T-cell (primary cell): ENCODE results near the gene FZR1. TPM values are rescaled to one million over a fixed set of nuclear protein-coding genes. Genes with fewer than 3 reads are reported as not detected.

Experiments used
- ATAC-seq, 4 experiments: fragments of 200-7000 bp in 3 of 4; fragments of 150-1000 bp in 1 of 4; cut with Tn5 transposase; replicated peaks in 1 of 4; 1 replicate in 3 of 4; 2 replicates in 1 of 4; pipeline ENCODE4 v1.10.0; 2021; ENCODE audit warnings: moderate library complexity in 3 of 4, mild to moderate bottlenecking in 2 of 4, moderate number of reproducible peaks in 1 of 4
- CTCF ChIA-PET, 2 donors: fragments of 300-600 bp; sonication (Branson Sonifier 250); formaldehyde crosslinking; loops; one replicate each; lab custom pipeline; 2022; ENCODE audit warnings: antibody characterized with exemption in 2 of 2; lab: Charles Lee
- POLR2A ChIA-PET, 2 donors: fragments of 300-600 bp; sonication (Branson Sonifier 250); formaldehyde crosslinking; loops; one replicate each; lab custom pipeline; 2022; ENCODE audit warnings: antibody characterized with exemption in 2 of 2; lab: Charles Lee
- DNase-seq, 35 experiments: peaks; one replicate each; pipeline versions ENCODE4 v3.0.0 to v3.0.0-alpha.2; 2013 to 2023
- H3K27ac ChIP-seq: one replicate; pipeline ENCODE4 v1.5.1; 2013; ENCODE audit warnings: low read length
- H3K27me3 ChIP-seq, 2 experiments: replicated peaks in 1 of 2; 1 replicate in 1 of 2; 2 replicates in 1 of 2; pipeline versions ENCODE4 v1.6.1 to v1.7.0; 2013; ENCODE audit warnings: low read length in 1 of 2, mixed read lengths in 1 of 2; ENCODE audit not compliant: control insufficient read depth in 2 of 2, insufficient read depth in 2 of 2; ENCODE audit errors: extremely low read depth in 1 of 2
- H3K36me3 ChIP-seq, 2 donors: 1 replicate in 1 of 2; 2 replicates in 1 of 2; pipeline versions ENCODE4 v1.6.1 to v1.7.0; 2013; ENCODE audit warnings: low read length in 1 of 2; ENCODE audit not compliant: control insufficient read depth in 2 of 2, insufficient read depth in 1 of 2; ENCODE audit errors: extremely low read depth in 1 of 2
- H3K4me1 ChIP-seq, 2 experiments: 1 replicate in 1 of 2; 2 replicates in 1 of 2; pipeline versions ENCODE4 v1.6.1 to v1.7.0; 2013; ENCODE audit warnings: low read length in 2 of 2, mixed read lengths in 1 of 2; ENCODE audit not compliant: insufficient read depth in 2 of 2, control insufficient read depth in 1 of 2; ENCODE audit errors: extremely low read depth in 1 of 2
- H3K4me3 ChIP-seq, 2 donors: 1 replicate in 1 of 2; 2 replicates in 1 of 2; pipeline versions ENCODE4 v1.5.1 to v1.7.0; 2013; ENCODE audit warnings: mild to moderate bottlenecking in 2 of 2, low read length in 1 of 2, moderate library complexity in 1 of 2; ENCODE audit not compliant: control insufficient read depth in 1 of 2; ENCODE audit errors: extremely low read depth in 1 of 2
- H3K9me3 ChIP-seq: 2 replicates; pipeline ENCODE4 v1.7.0; 2013
- H3K27ac Mint-ChIP-seq, 2 donors: one replicate each; pipeline ENCODE4 v1.8.0; 2020 to 2021; ENCODE audit warnings: mild to moderate bottlenecking in 2 of 2, mixed read lengths in 2 of 2
- H3K27me3 Mint-ChIP-seq, 2 donors: one replicate each; pipeline ENCODE4 v1.8.0; 2021 to 2022; ENCODE audit warnings: mixed read lengths in 2 of 2
- H3K36me3 Mint-ChIP-seq: one replicate; pipeline ENCODE4 v1.8.0; 2021; ENCODE audit warnings: mixed read lengths
- H3K4me1 Mint-ChIP-seq, 3 donors: one replicate each; pipeline ENCODE4 v1.8.0; 2020 to 2022; ENCODE audit warnings: mixed read lengths in 3 of 3, mild to moderate bottlenecking in 1 of 3
- H3K4me3 Mint-ChIP-seq, 3 donors: one replicate each; pipeline ENCODE4 v1.8.0; 2020 to 2022; ENCODE audit warnings: mild to moderate bottlenecking in 3 of 3, mixed read lengths in 3 of 3, moderate library complexity in 3 of 3
- H3K9me3 Mint-ChIP-seq, 3 donors: one replicate each; pipeline ENCODE4 v1.8.0; 2020 to 2022; ENCODE audit warnings: mixed read lengths in 3 of 3
- WGBS: methylation state at CpG from one replicate; pipeline ENCODE4 v1.1.5; 2013; ENCODE audit warnings: missing lambda C conversion rate; ENCODE audit not compliant: insufficient coverage; 5-methylcytosine and 5-hydroxymethylcytosine counted together
- total RNA-seq, 35 experiments: library from RNA in 6 of 35; stranded (reverse) in 6 of 35; fragments of 120-200 nt in 1 of 35; gene quantifications; one replicate each; pipeline versions ENCODE4 v1.2.1 to v1.2.4 and lab custom pipeline; 2013 to 2026

FZR1 gene
- total RNA-seq, 5 donors from 2014 or later (not counting 1 experiment from before 2014, with no cell fraction given), result 74.0 to 85.6 (median 77.8) TPM

DNA sequence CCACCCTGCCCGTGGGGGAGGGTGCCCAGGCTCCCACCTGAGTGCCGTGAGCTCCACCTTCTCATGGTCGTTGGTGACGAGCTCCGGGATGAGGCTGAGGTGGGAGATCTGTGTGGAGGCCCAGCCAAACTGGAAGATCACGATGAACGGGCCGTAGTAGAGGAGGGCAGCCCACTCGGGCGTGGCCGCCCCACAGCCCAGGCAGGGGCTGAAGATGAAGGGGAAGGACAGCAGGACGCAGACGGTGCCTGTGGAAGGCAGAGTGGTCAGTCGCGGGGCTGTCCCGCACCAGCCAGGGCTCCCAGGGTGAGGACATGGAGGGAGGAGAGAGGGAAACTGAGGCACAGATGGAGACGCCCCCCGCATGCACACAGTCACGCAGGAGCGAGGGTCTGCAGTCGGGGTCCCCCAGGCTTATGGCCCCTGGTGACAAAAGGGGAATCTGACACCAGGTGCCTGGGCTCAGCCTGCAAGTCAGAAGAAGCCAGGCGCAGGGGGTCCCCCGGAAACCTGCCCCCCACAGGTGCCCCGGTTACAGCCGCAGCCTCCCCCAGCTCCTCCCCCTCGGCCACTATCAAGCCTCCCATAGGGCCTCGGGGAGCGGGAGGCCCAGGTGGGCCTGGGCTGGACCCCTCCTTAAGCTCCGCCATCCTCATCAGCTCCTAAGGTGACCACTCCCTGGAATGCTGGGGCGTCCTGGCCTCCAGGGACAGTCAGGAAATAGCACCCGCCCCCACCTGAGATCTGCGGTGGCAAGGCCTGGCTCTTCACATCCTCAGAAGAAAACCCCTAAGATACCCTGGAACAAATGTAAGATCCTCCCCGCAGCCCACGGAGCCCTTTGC is 45.1 kb downstream of the FZR1 start:
- CTCF ChIA-PET, result no interaction called here
- peak overlapping the region in 1 of 3 donors; percentile 23 for H3K4me3 Mint-ChIP-seq
- whole genome bisulfite sequencing, result 95% methylated on average over 25 of the region's 34 CpGs
- Histone ChIP-seq H3K9me3 (no peaks in the 10 kb centered on the region), H3K27ac (no peak overlapping the region), H3K27me3 (no peaks in the 10 kb centered on the region), H3K4me3 (no peak overlapping the region), H3K4me1 (peaks cover 6 to 56% of the 10 kb centered on the region in 2 experiments), H3K36me3 (peaks cover 11 to 33% of the 10 kb centered on the region in 2 donors)
- no peaks in the 10 kb centered on the region for H3K9me3 Mint-ChIP-seq
- H3K27me3 Mint-ChIP-seq, result no peaks in the 10 kb centered on the region
- no peaks in the 10 kb centered on the region for H3K36me3 Mint-ChIP-seq
- POLR2A ChIA-PET, result no interaction called here
- H3K27ac Mint-ChIP-seq, result peak overlapping the region in 1 of 2 donors; percentile 72
- peaks cover 34 to 38% (median 36%) of the 10 kb centered on the region in 3 donors for H3K4me1 Mint-ChIP-seq
- DNase-seq (no peak), ATAC-seq (no peak)

DNA sequence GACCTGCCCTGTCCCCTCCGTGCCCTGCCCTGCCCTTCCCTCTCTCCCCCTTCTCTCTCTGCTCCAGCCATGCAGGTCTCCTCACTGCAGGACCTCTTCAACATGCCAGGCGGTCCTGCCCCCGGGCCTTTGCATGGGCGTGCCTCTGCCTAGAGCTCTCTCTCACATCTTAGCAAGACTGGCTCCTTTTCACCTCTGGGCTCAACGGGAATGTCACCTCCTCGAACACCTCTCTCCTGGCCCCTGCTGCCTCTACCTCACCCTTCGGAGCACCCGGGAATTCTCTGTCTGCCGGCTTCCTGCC is 45.6 kb downstream of the FZR1 start:
- H3K4me1 Mint-ChIP-seq, result peaks cover 40 to 44% (median 42%) of the 10 kb centered on the region in 3 donors
- Histone ChIP-seq H3K27me3 (no peaks in the 10 kb centered on the region), H3K9me3 (no peaks in the 10 kb centered on the region), H3K27ac (no peak overlapping the region), H3K4me3 (no peak overlapping the region), H3K4me1 (peaks cover 7 to 61% of the 10 kb centered on the region in 2 experiments), H3K36me3 (peaks cover 11 to 28% of the 10 kb centered on the region in 2 donors)
- WGBS, result 93% methylated on average over 8 of the region's 9 CpGs
- no peaks in the 10 kb centered on the region for H3K27me3 Mint-ChIP-seq
- no peak for DNase-seq
- no peak for ATAC-seq
- H3K4me3 Mint-ChIP-seq, result no peak overlapping the region
- H3K27ac Mint-ChIP-seq, result peak overlapping the region in 1 of 2 donors; percentile 72
- POLR2A ChIA-PET, result interaction anchor here in 1 of 2 donors (0.7 kb wide), 1 partner anchor 13 kb away, joined by 6 read pairs; no protein-coding TSS in a partner anchor
- H3K9me3 Mint-ChIP-seq, result no peaks in the 10 kb centered on the region
- CTCF ChIA-PET, result no interaction called here
- no peaks in the 10 kb centered on the region for H3K36me3 Mint-ChIP-seq

GRCh38 chr19:3554254-3555083 is 48.4 kb downstream of the FZR1 start:
- H3K4me3 ChIP-seq, result peak overlapping the region; percentile 37 to 65
- H3K27ac Mint-ChIP-seq, result peak overlapping the region; percentile 97 to 98
- DNase-seq (peak; percentile 31 to 80 (median 50)), ATAC-seq (peak; percentile 10 to 58 (median 30))
- H3K36me3 ChIP-seq, result peaks cover 4 to 6% of the 10 kb centered on the region in 2 donors
- no peaks in the 10 kb centered on the region for H3K9me3 Mint-ChIP-seq
- no peaks in the 10 kb centered on the region for H3K27me3 ChIP-seq
- H3K27me3 Mint-ChIP-seq, result no peaks in the 10 kb centered on the region
- ChIA-PET POLR2A (interaction anchor here in 1 of 2 donors (0.5 kb wide), 1 partner anchor 1437 kb away, joined by 3 read pairs; no protein-coding TSS in a partner anchor), CTCF (interaction anchor here (0.5 to 1.2 kb wide), 5 partner anchors 31 to 1278 kb away, joined by 3 read pairs; partner anchors contain the start of gene GIPC3 (in 1 of the 2))
- H3K4me3 Mint-ChIP-seq, result peak overlapping the region; percentile 89 to 99 (median 98)
- 48% methylated on average over 13 of the region's 21 CpGs for WGBS
- no peaks in the 10 kb centered on the region for H3K9me3 ChIP-seq
- peaks cover 45 to 50% (median 50%) of the 10 kb centered on the region in 3 donors for H3K4me1 Mint-ChIP-seq
- no peaks in the 10 kb centered on the region for H3K36me3 Mint-ChIP-seq
- peak overlapping the region; percentile 63 for H3K27ac ChIP-seq
- peaks cover 7 to 69% of the 10 kb centered on the region in 2 experiments for H3K4me1 ChIP-seq

- DNase-seq, result no peak
- H3K27ac ChIP-seq, result peak overlapping the region; percentile 47
- Mint-ChIP-seq H3K4me3 (peak overlapping the region; percentile 89 to 99 (median 98)), H3K27me3 (no peaks in the 10 kb centered on the region), H3K9me3 (no peaks in the 10 kb centered on the region), H3K36me3 (no peaks in the 10 kb centered on the region), H3K27ac (peak overlapping the region; percentile 97), H3K4me1 (peaks cover 43 to 50% (median 49%) of the 10 kb centered on the region in 3 donors)
- no peaks in the 10 kb centered on the region for H3K9me3 ChIP-seq
- H3K4me1 ChIP-seq, result peaks cover 7 to 69% of the 10 kb centered on the region in 2 experiments
- CTCF ChIA-PET, result interaction anchor here (0.6 to 1.1 kb wide), 3 partner anchors 11 to 33 kb away, joined by 3 to 5 read pairs (median 4); no protein-coding TSS in a partner anchor
- no peak for ATAC-seq
- peak overlapping the region; percentile 68 to 78 for H3K4me3 ChIP-seq
- POLR2A ChIA-PET, result interaction anchor here in 1 of 2 donors (1.1 kb wide), 1 partner anchor 11 kb away, joined by 3 read pairs; no protein-coding TSS in a partner anchor
- 55% methylated on average over 5 of the region's 15 CpGs for WGBS
- H3K36me3 ChIP-seq, result peaks cover 2% of the 10 kb centered on the region in 2 donors
- no peaks in the 10 kb centered on the region for H3K27me3 ChIP-seq
These were observed 49.7 kb downstream of the FZR1 start for GRCh38 chr19:3555653-3556422.

- peaks cover 7 to 63% of the 10 kb centered on the region in 2 experiments for H3K4me1 ChIP-seq
- WGBS, result 13% methylated on average over 9 of the region's 9 CpGs
These were observed 50.4 kb downstream of the FZR1 start for GRCh38 chr19:3556423-3556977.

More at GRCh38 chr19:3556423-3556977, 50.4 kb downstream of the FZR1 start:
- ATAC-seq (no peak), DNase-seq (no peak)
- Mint-ChIP-seq H3K4me3 (peak overlapping the region; percentile 89 to 99 (median 98)), H3K27ac (peak overlapping the region; percentile 91 to 97), H3K9me3 (no peaks in the 10 kb centered on the region), H3K36me3 (no peaks in the 10 kb centered on the region), H3K27me3 (no peaks in the 10 kb centered on the region), H3K4me1 (peaks cover 41 to 49% (median 46%) of the 10 kb centered on the region in 3 donors)
- H3K27ac ChIP-seq, result peak overlapping the region; percentile 47
- CTCF ChIA-PET, result interaction anchor here (0.6 to 1.1 kb wide), 5 partner anchors 11 to 1235 kb away, joined by 3 to 5 read pairs (median 4); partner anchors contain the start of gene FEM1A (in 1 of the 2)
- H3K36me3 ChIP-seq, result no peaks in the 10 kb centered on the region
- POLR2A ChIA-PET, result interaction anchor here in 1 of 2 donors (1.1 kb wide), 1 partner anchor 12 kb away, joined by 3 read pairs; no protein-coding TSS in a partner anchor
- H3K4me3 ChIP-seq, result peak overlapping the region; percentile 68 to 78
- no peaks in the 10 kb centered on the region for H3K27me3 ChIP-seq
- H3K9me3 ChIP-seq, result no peaks in the 10 kb centered on the region
